Cardiac fibroblast (primary cell): Measurements from ENCODE around the gene OVAAL.

Source experiments
- DNase-seq, 2 donors: peaks; one replicate each; pipeline versions ENCODE4 v3.0.0 to v3.0.0-alpha.2; 2010; ENCODE audit warnings: low read depth in 2 of 2
- H3K4me3 ChIP-seq, 2 donors: replicated peaks in 1 of 2; 1 replicate in 1 of 2; 2 replicates in 1 of 2; pipeline ENCODE4 v1.5.1; 2011; ENCODE audit warnings: low read depth in 2 of 2, low read length in 2 of 2, mild to moderate bottlenecking in 2 of 2, moderate library complexity in 1 of 2
- TF ChIP-seq, protein P1 (sequence below): IDR thresholded peaks from one replicate; pipeline ENCODE4 v1.5.1; 2011; ENCODE audit warnings: low read depth, mild to moderate bottlenecking, low read length, inconsistent platforms

OVAAL gene

DNA sequence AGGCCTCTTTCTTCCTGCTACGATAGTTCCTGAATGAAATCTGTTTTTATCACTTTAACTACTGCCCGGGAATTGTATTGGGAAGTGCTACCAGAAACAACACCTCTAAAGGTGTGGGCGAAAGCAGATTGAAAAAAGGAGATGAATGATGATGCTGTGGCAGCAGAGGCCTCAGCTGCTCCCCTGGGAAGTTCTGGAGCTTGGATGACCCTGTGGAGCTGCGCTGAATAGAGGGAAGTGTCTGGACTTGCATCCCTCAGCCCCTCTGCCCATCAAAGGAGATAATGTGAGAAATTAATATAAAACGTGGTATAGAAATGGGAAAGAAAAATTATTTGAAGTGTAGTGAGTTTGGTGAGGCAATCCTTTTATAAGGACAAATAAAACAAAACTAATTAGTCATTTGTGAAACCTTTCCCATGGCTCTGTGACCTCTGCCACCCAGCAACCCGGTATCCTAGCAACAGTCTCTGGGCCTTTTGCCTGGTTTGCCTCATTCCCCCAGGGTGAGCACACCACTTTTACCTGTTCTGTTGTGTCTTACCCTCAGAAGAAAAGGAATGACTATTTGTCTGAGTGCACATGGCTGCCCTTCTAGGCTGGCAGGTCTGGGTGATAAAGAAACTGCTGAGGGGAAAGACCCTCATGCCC lies 21.3 kb downstream of the OVAAL start:
- DNase-seq = peak; percentile 46 to 66
- TF ChIP-seq, protein P1, sequence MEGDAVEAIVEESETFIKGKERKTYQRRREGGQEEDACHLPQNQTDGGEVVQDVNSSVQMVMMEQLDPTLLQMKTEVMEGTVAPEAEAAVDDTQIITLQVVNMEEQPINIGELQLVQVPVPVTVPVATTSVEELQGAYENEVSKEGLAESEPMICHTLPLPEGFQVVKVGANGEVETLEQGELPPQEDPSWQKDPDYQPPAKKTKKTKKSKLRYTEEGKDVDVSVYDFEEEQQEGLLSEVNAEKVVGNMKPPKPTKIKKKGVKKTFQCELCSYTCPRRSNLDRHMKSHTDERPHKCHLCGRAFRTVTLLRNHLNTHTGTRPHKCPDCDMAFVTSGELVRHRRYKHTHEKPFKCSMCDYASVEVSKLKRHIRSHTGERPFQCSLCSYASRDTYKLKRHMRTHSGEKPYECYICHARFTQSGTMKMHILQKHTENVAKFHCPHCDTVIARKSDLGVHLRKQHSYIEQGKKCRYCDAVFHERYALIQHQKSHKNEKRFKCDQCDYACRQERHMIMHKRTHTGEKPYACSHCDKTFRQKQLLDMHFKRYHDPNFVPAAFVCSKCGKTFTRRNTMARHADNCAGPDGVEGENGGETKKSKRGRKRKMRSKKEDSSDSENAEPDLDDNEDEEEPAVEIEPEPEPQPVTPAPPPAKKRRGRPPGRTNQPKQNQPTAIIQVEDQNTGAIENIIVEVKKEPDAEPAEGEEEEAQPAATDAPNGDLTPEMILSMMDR = no peak
- no peak overlapping the region for H3K4me3 ChIP-seq

GRCh38 chr1:180581635-180582039 lies 22.9 kb downstream of the OVAAL start:
- TF ChIP-seq, protein P1 = no peak
- peak; percentile 20 to 47 for DNase-seq
- H3K4me3 ChIP-seq = no peak overlapping the region

GRCh38 chr1:180584869-180585268 lies 26.1 kb downstream of the OVAAL start:
- TF ChIP-seq, protein P1 = no peak
- no peak overlapping the region for H3K4me3 ChIP-seq
- DNase-seq = no peak

GRCh38 chr1:180585994-180586359 lies 27.2 kb downstream of the OVAAL start:
- DNase-seq = no peak
- TF ChIP-seq, protein P1 = no peak
- H3K4me3 ChIP-seq = no peak overlapping the region

GRCh38 chr1:180586671-180587155 lies 27.9 kb downstream of the OVAAL start:
- no peak overlapping the region for H3K4me3 ChIP-seq
- DNase-seq = peak; percentile 54 to 90
- TF ChIP-seq, protein P1 = no peak

GRCh38 chr1:180588121-180588520 lies 29.4 kb downstream of the OVAAL start:
- H3K4me3 ChIP-seq = no peak overlapping the region
- DNase-seq = no peak
- TF ChIP-seq, protein P1 = no peak

GRCh38 chr1:180590889-180591288 lies 32.1 kb downstream of the OVAAL start:
- no peak for DNase-seq
- TF ChIP-seq, protein P1 = no peak

More at GRCh38 chr1:180590889-180591288, 32.1 kb downstream of the OVAAL start:
- no peak overlapping the region for H3K4me3 ChIP-seq
